B cell (primary cell): ENCODE measurements around the gene UBXN2A. TPM values are rescaled to one million over a fixed set of nuclear protein-coding genes. Genes with fewer than 3 reads are reported as not detected.

Source experiments
- ATAC-seq: fragments of 200-7000 bp; cut with Tn5 transposase; one replicate; pipeline ENCODE4 v1.10.0; 2021; ENCODE audit warnings: low read depth, mild to moderate bottlenecking, moderate number of reproducible peaks, moderate library complexity
- CTCF ChIA-PET: fragments of 350-600 bp; sonication (Branson Sonifier 250); formaldehyde crosslinking; loops from one replicate; lab custom pipeline; 2021; ENCODE audit warnings: antibody characterized with exemption, inconsistent platforms; lab: Charles Lee
- POLR2A ChIA-PET: fragments of 350-600 bp; sonication (Branson Sonifier 250); formaldehyde crosslinking; loops from one replicate; lab custom pipeline; 2021; ENCODE audit warnings: antibody characterized with exemption; lab: Charles Lee
- DNase-seq: peaks from one replicate; pipeline ENCODE4 v3.0.0; 2013
- H2AFZ ChIP-seq: 2 replicates; pipeline ENCODE4 v1.6.1; 2012; ENCODE audit warnings: mild to moderate bottlenecking, low read depth, low read length; ENCODE audit not compliant: insufficient read depth, poor library complexity, severe bottlenecking
- H3K27ac ChIP-seq, 2 donors: 1 replicate in 1 of 2; 2 replicates in 1 of 2; pipeline ENCODE4 v1.5.1; 2012 to 2013; ENCODE audit warnings: low read length in 2 of 2, mild to moderate bottlenecking in 2 of 2, moderate library complexity in 1 of 2
- H3K27me3 ChIP-seq, 4 experiments: fragments of 200-600 bp in 1 of 4; sonication (generic) in 1 of 4; replicated peaks in 1 of 4; 1 replicate in 2 of 4; 2 replicates in 2 of 4; pipeline versions ENCODE4 v1.6.1 to v1.7.0; 2013 to 2016; ENCODE audit warnings: low read length in 3 of 4, mild to moderate bottlenecking in 2 of 4, mixed read lengths in 1 of 4, moderate library complexity in 1 of 4; ENCODE audit not compliant: insufficient read depth in 4 of 4, control insufficient read depth in 3 of 4; ENCODE audit errors: control extremely low read depth in 1 of 4
- H3K36me3 ChIP-seq, 2 experiments: replicated peaks in 1 of 2; 1 replicate in 1 of 2; 2 replicates in 1 of 2; pipeline versions ENCODE4 v1.6.1 to v1.7.1; 2013; ENCODE audit warnings: low read length in 1 of 2; ENCODE audit not compliant: insufficient read depth in 2 of 2, control insufficient read depth in 1 of 2; ENCODE audit errors: control extremely low read depth in 1 of 2, extremely low read depth in 1 of 2
- H3K4me1 ChIP-seq, 2 donors: fragments of 200-600 bp in 1 of 2; sonication (generic) in 1 of 2; 1 replicate in 1 of 2; 2 replicates in 1 of 2; pipeline versions ENCODE4 v1.5.1 to v1.6.1; 2013 to 2017; ENCODE audit warnings: low read length in 2 of 2; ENCODE audit not compliant: control insufficient read depth in 2 of 2, insufficient read depth in 2 of 2
- H3K4me2 ChIP-seq: replicated peaks from 2 replicates; pipeline ENCODE3; 2012; ENCODE audit warnings: mild to moderate bottlenecking, low read depth, low read length; ENCODE audit not compliant: poor library complexity, severe bottlenecking
- H3K4me3 ChIP-seq, 5 experiments: fragments of 200-600 bp in 1 of 5; sonication (generic) in 1 of 5; 1 replicate in 3 of 5; 2 replicates in 2 of 5; pipeline versions ENCODE4 v1.5.1 to v1.7.0; 2011 to 2016; ENCODE audit warnings: low read length in 4 of 5, mild to moderate bottlenecking in 4 of 5, low read depth in 2 of 5, control low read depth in 1 of 5, moderate library complexity in 1 of 5; ENCODE audit not compliant: insufficient read depth in 1 of 5; ENCODE audit errors: control extremely low read depth in 1 of 5, extremely low read depth in 1 of 5
- H3K79me2 ChIP-seq: fragments of 200-600 bp; sonication (generic); one replicate; pipeline ENCODE4 v1.6.0; 2016; ENCODE audit warnings: low read length; ENCODE audit not compliant: control insufficient read depth, insufficient read depth
- H3K9ac ChIP-seq: fragments of 200-600 bp; sonication (generic); 2 replicates; pipeline ENCODE4 v1.6.1; 2017; ENCODE audit warnings: mild to moderate bottlenecking, low read length, moderate library complexity
- H3K9me3 ChIP-seq, 3 donors: one replicate each; pipeline versions ENCODE4 v1.6.1 to v1.7.1; 2013; ENCODE audit warnings: low read length in 2 of 3; ENCODE audit not compliant: control insufficient read depth in 2 of 3, insufficient read depth in 1 of 3; ENCODE audit errors: control extremely low read depth in 1 of 3
- H4K20me1 ChIP-seq: 2 replicates; pipeline ENCODE4 v1.6.0; 2012; ENCODE audit warnings: mild to moderate bottlenecking, low read length; ENCODE audit not compliant: insufficient read depth, control insufficient read depth, poor library complexity, severe bottlenecking
- H3K27ac Mint-ChIP-seq: one replicate; pipeline ENCODE4 v1.8.0; 2021; ENCODE audit warnings: mixed read lengths
- H3K27me3 Mint-ChIP-seq: one replicate; pipeline ENCODE4 v1.8.0; 2021; ENCODE audit warnings: mixed read lengths
- H3K4me1 Mint-ChIP-seq: one replicate; pipeline ENCODE4 v1.8.0; 2021; ENCODE audit warnings: mixed read lengths
- H3K4me3 Mint-ChIP-seq: one replicate; pipeline ENCODE4 v1.8.0; 2021; ENCODE audit warnings: mixed read lengths
- H3K9me3 Mint-ChIP-seq: one replicate; pipeline ENCODE4 v1.8.0; 2022; ENCODE audit warnings: mixed read lengths; ENCODE audit not compliant: insufficient read depth
- EZH2 ChIP-seq: IDR thresholded peaks from 2 replicates; pipeline ENCODE4 v1.6.1; 2012; ENCODE audit warnings: borderline replicate concordance, low read depth, mild to moderate bottlenecking, moderate library complexity, low read length; ENCODE audit not compliant: insufficient read depth, poor library complexity, severe bottlenecking
- WGBS: methylation state at CpG from one replicate; pipeline ENCODE4 v1.1.5; 2013; ENCODE audit warnings: missing lambda C conversion rate; ENCODE audit not compliant: insufficient coverage; 5-methylcytosine and 5-hydroxymethylcytosine counted together
- intact Hi-C: fragments of 100-400 bp; cut with micrococcal nuclease; formaldehyde crosslinking; loops from one replicate; pipeline ENCODE4 v1.10.0; 2022
- polyA plus RNA-seq: library from polyadenylated mRNA; depleted of rRNA; stranded (reverse); fragments of >200 nt; gene quantifications from 2 replicates; pipeline ENCODE4 v1.2.3, GENCODE V29; 2012
- total RNA-seq, 2 donors: library from RNA; stranded (reverse); fragments of 120-200 nt in 1 of 2; gene quantifications; 1 replicate in 1 of 2; 2 replicates in 1 of 2; pipeline versions ENCODE4 v1.2.3 to v1.2.4, GENCODE V29; 2013 to 2022
- TF ChIP-seq, protein P1 (sequence below): fragments of 200-600 bp; IDR thresholded peaks from one replicate; pipeline ENCODE4 v1.8.0; 2022; ENCODE audit warnings: antibody characterized with exemption, mild to moderate bottlenecking

The UBXN2A gene
- total and polyA plus RNA-seq, 2 donors (not counting 1 experiment from before 2014, with no cell fraction given): 2.8 to 13.4 TPM

DNA sequence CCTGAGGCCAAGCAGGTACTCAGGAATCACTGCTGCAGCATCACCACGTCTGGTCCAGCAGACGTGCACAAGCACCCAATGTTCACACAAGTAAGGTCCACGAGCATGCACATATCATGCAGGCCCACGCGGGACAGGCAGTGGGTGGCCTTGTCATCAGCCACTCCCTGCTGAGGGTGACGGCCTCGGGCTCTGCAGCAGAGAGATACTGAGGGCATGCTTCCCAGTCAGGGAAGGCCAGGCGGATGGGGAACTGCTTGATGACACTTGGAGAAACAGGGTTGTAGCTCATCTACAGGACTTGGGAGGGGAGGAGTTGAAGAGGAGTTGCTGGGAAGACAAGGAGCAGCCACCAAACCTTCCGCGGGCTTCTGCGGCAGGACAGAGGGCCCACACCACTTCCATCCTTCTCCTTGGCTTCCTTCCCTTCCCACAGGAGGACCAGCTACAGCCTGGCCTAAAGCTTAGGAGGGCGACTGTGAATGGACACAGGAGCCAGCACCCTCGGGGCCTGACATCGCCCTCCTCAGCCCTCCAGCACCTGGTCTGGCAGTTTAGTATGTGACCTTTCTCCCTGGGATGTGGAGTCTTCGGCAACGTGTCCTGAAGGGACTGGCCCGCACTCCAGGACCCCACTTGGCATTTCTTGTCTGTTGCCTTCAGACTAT, 84.9 kb downstream of the UBXN2A start:
- intact Hi-C loops: no loop called here
- CTCF ChIA-PET: interaction anchor here (1.4 kb wide), 1 partner anchor 59 kb away, joined by 5 read pairs; the partner anchor contains the start of gene TP53I3
- no peak overlapping the region for H3K4me2 ChIP-seq
- TF ChIP-seq, protein P1, sequence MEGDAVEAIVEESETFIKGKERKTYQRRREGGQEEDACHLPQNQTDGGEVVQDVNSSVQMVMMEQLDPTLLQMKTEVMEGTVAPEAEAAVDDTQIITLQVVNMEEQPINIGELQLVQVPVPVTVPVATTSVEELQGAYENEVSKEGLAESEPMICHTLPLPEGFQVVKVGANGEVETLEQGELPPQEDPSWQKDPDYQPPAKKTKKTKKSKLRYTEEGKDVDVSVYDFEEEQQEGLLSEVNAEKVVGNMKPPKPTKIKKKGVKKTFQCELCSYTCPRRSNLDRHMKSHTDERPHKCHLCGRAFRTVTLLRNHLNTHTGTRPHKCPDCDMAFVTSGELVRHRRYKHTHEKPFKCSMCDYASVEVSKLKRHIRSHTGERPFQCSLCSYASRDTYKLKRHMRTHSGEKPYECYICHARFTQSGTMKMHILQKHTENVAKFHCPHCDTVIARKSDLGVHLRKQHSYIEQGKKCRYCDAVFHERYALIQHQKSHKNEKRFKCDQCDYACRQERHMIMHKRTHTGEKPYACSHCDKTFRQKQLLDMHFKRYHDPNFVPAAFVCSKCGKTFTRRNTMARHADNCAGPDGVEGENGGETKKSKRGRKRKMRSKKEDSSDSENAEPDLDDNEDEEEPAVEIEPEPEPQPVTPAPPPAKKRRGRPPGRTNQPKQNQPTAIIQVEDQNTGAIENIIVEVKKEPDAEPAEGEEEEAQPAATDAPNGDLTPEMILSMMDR: no peak
- no peak for TF ChIP-seq EZH2
- H2AFZ ChIP-seq: no peak overlapping the region
- 97% methylated on average over 14 of the region's 17 CpGs for WGBS
- H3K9me3 Mint-ChIP-seq: no peaks in the 10 kb centered on the region
- H3K4me3 Mint-ChIP-seq: no peak overlapping the region
- no peaks in the 10 kb centered on the region for H3K4me1 ChIP-seq
- no peaks in the 10 kb centered on the region for H3K27me3 ChIP-seq
- no peaks in the 10 kb centered on the region for H3K4me1 Mint-ChIP-seq
- no peak for ATAC-seq
- H3K27ac ChIP-seq: no peak overlapping the region
- no peaks in the 10 kb centered on the region for H3K79me2 ChIP-seq
- no peak overlapping the region for H3K4me3 ChIP-seq
- H3K27me3 Mint-ChIP-seq: no peaks in the 10 kb centered on the region
- H3K9me3 ChIP-seq: no peaks in the 10 kb centered on the region
- H3K9ac ChIP-seq: no peak overlapping the region
- no peak overlapping the region for H3K27ac Mint-ChIP-seq
- no peaks in the 10 kb centered on the region for H4K20me1 ChIP-seq
- peaks cover 11 to 31% of the 10 kb centered on the region in 2 experiments for H3K36me3 ChIP-seq
- DNase-seq: no peak
- POLR2A ChIA-PET: no interaction called here

DNA sequence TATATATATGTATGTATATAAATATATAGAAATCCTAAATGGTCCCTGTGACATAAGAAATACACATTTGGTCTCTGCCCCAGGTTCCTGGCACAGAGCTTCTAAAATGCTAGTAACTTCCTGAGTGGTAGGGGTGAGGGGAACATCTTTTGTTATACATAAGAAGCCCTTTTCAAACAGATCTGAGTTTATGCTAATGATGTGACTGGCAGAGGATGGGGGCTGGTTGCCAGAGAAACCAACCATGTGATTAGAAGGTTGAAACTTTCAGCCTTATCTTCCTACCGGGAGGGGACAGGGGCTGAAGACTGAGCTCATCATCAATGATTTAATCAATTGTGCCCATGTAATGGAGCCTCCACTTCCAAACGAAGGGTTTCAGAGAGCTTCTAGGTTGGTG, 86.0 kb downstream of the UBXN2A start:
- no peak for TF ChIP-seq EZH2
- Histone ChIP-seq H3K9me3 (no peaks in the 10 kb centered on the region), H3K4me3 (no peak overlapping the region), H3K4me2 (no peak overlapping the region), H3K9ac (no peak overlapping the region), H3K79me2 (no peaks in the 10 kb centered on the region), H2AFZ (no peak overlapping the region), H3K4me1 (no peaks in the 10 kb centered on the region), H3K27ac (no peak overlapping the region), H3K36me3 (peaks cover 15 to 41% of the 10 kb centered on the region in 2 experiments), H4K20me1 (no peaks in the 10 kb centered on the region), H3K27me3 (no peaks in the 10 kb centered on the region)
- CTCF ChIA-PET: interaction anchor here (1.4 to 1.5 kb wide), 2 partner anchors 58 to 202 kb away, joined by 4 to 5 read pairs; partner anchors contain the start of gene TP53I3
- 86% methylated on average over 1 of the region's 2 CpGs for WGBS
- intact Hi-C loops: no loop called here
- H3K9me3 Mint-ChIP-seq: no peaks in the 10 kb centered on the region
- POLR2A ChIA-PET: no interaction called here
- DNase-seq (no peak), ATAC-seq (no peak)
- H3K4me3 Mint-ChIP-seq: no peak overlapping the region
- no peaks in the 10 kb centered on the region for H3K4me1 Mint-ChIP-seq
- no peaks in the 10 kb centered on the region for H3K27me3 Mint-ChIP-seq
- H3K27ac Mint-ChIP-seq: no peak overlapping the region
